GM18505 (cell line): Measurements from ENCODE around the gene CIBAR2.

Experiments used
- ATAC-seq: cut with Tn5 transposase; IDR thresholded peaks from one replicate; pipeline ENCODE4 v1.9.1; 2021; ENCODE audit not compliant: unreplicated experiment
- POLR2A ChIP-seq: IDR thresholded peaks from 4 replicates; pipeline ENCODE4 v1.6.1; 2011; ENCODE audit warnings: borderline replicate concordance; ENCODE audit not compliant: insufficient read depth, insufficient read length; ENCODE audit errors: extremely low read depth

The CIBAR2 gene

GRCh38 chr16:85094812-85095211 is 17.5 kb downstream of the CIBAR2 start:
- ATAC-seq: no peak
- no peak for TF ChIP-seq POLR2A

DNA sequence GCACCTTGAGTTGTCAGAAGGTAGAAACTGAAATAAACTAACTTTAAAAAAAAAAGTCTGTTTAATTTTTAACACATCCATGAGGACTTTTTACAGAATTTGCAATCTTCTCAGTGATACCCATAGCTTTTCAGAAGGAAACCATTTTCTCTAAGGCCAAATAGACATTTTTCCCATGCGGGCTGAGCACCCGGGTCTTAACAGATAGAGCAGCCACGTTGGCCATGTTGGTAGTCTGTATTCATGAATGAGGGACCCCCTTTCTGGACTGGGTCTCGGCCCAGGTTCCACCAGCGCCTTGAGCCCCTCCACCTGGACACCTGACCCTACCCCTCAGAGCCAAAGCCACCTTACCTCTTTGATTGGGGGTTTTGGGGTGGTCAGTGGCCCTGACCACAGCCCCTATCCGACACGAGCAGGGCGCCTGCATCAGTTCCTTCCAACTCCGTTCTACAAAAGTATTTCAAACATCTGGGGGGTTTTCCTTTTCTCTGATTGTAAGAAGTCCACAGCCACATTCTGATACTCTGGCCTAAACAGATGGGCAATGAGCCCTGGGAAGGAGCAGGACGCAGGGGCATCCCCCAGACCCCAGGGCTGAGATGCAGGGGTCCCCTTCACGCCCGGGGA is 18.0 kb downstream of the CIBAR2 start:
- ATAC-seq: no peak
- TF ChIP-seq POLR2A: no peak

GRCh38 chr16:85093705-85094104 is 18.6 kb downstream of the CIBAR2 start:
- no peak for TF ChIP-seq POLR2A
- no peak for ATAC-seq

DNA sequence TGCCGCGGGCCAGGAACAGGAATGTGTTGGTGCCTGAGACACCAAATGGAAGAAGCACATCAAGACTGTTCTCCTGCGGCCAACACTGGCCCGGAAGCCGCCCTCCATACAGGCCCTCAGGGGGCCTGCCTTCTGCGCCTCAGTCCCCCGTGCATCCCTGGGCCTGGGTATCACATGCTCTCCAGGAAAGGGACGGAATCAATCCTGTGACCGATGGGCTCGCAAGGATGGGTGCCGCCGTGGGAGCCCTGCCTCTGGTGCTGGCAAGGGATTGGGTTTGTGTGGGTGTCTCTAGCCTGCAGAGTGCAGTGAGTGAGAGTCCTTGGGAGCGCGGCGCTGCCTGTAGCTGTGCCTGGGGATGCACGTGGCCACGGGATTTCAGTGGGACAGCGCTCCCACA is 19.4 kb downstream of the CIBAR2 start:
- ATAC-seq: no peak
- no peak for TF ChIP-seq POLR2A

DNA sequence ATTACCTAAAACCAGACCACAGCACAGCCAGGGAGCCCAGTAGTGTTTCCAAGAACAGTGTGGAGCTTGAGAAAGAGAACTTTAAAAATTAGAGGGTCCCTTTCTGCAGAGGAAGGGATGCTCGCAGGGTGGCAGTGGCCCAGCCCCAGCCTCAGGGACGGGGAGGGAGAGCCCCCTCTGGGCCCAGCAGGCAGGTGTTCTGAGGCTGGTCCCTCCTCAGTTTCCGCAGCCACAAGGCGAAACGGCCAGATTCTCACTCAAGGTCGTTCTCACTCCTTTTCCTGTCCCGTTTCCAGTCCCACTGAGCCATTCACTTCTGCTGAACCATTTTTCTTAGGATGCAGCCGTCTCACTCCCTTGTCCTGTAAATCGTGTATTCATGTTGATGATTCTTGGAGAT is 20.0 kb downstream of the CIBAR2 start:
- TF ChIP-seq POLR2A: no peak
- ATAC-seq: no peak

DNA sequence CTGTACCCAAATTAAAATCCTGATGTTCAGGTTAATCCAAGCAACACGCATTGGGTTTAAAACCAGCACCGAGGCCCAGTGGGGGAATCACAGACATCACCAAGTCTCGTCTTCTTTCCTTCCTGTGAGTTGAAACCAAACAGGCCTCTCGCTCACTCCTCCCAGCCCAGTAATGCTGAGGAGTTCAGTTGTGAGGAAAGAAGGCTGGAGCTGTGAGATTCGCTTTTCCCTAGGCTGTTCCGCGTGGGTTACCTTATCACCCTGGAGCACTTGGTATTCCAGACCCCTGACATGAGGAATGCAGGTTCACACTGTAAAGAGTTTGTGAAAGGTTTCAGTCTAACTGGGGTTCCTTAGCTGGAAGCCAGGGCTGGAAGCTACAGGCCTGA is 20.8 kb downstream of the CIBAR2 start:
- no peak for TF ChIP-seq POLR2A
- ATAC-seq: no peak

- ATAC-seq: no peak
- no peak for TF ChIP-seq POLR2A
Measured at GRCh38 chr16:85090873-85091521, 21.3 kb downstream of the CIBAR2 start.

GRCh38 chr16:85090181-85090580 is 22.1 kb downstream of the CIBAR2 start:
- TF ChIP-seq POLR2A: no peak
- ATAC-seq: no peak

GRCh38 chr16:85089525-85089924 is 22.7 kb downstream of the CIBAR2 start:
- TF ChIP-seq POLR2A: no peak
- no peak for ATAC-seq

GRCh38 chr16:85088570-85089199 is 23.6 kb downstream of the CIBAR2 start:
- no peak for TF ChIP-seq POLR2A
- no peak for ATAC-seq

DNA sequence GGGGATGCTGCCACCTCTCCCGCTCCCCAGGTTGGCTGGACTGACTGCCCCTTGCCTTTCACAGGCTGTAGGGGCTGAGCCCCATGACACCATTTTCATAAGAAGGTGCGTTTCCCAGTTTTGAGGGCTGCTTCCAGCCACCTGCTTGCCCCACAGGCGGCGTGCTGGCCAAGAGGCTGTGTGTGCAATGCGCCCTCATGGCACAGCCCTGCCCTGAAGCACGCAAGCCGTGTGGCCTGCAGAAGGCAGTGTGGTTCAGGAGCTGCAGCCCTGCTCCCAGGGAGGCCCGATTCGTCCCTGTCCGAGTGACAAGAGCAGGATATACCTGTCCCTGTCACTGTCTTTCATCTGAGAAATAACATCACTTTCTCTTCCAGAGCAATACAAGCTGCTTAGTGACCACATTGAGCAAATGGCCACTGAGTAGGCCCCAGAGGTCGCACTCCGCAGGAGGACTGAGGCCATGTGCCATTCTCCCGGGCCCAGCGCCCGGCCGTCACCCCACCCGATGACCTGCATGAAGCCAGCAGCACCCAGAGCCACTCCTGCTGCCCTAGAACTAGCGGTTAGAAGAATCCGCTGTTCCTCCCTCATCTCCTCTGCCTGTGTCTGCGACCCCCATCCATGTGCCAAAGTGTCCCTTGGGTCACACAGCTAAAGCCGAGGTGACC is 24.2 kb downstream of the CIBAR2 start:
- ATAC-seq: no peak
- TF ChIP-seq POLR2A: no peak

- peak; percentile 52 for ATAC-seq
- TF ChIP-seq POLR2A: no peak
Measured at GRCh38 chr16:85086347-85087291, 25.7 kb downstream of the CIBAR2 start.

DNA sequence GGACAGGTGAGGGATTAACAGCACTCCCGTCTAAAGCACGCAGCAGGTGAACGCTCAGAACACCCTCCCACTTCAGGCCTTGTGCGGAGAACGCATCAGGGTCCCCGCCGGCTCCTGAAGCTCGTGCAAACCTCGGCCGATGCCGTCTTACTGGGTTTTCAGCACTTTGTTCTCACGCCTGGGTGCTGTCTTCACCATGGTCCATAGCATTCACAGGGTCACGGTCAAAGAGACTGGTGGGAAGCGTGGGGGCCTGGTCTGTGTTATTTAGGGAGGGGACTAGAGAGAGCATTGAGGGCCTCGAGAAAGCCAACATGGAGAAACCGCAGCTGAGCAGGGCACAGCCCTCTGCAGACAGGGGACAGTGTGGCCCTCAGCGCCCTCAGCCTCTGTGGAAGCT is 26.6 kb downstream of the CIBAR2 start:
- ATAC-seq: no peak
- no peak for TF ChIP-seq POLR2A
